GM12891 (cell line): Measurements from ENCODE around the gene SUCO.

Experiments used
- DNase-seq: peaks from one replicate; pipeline ENCODE4 v3.0.0; 2011; ENCODE audit warnings: low spot score; ENCODE audit not compliant: insufficient read length
- FAIRE-seq: peaks from 2 replicates; lab custom pipeline; 2011; peaks lifted over from hg19 to GRCh38; lab: Jason Lieb, UNC
- PAX5 ChIP-seq: IDR thresholded peaks from 2 replicates; pipeline ENCODE4 v1.6.1; 2011; ENCODE audit warnings: low read length, moderate library complexity, mild to moderate bottlenecking; ENCODE audit not compliant: insufficient read depth, severe bottlenecking
- POLR2A ChIP-seq: IDR thresholded peaks from 2 replicates; pipeline ENCODE4 v1.6.1; 2011; ENCODE audit warnings: low read depth, low read length, control low read depth
- POLR2AphosphoS5 ChIP-seq: IDR thresholded peaks from 2 replicates; pipeline ENCODE4 v1.6.1; 2011; ENCODE audit warnings: low read depth, low read length, control low read depth
- POU2F2 ChIP-seq: IDR thresholded peaks from 2 replicates; pipeline ENCODE4 v1.6.1; 2011; ENCODE audit warnings: low read depth, mild to moderate bottlenecking, control low read depth, low read length, moderate library complexity
- SPI1 ChIP-seq: IDR thresholded peaks from 2 replicates; pipeline ENCODE4 v1.6.1; 2011; ENCODE audit warnings: low read depth, low read length, control low read depth
- TAF1 ChIP-seq: IDR thresholded peaks from 2 replicates; pipeline ENCODE4 v1.6.1; 2011; ENCODE audit warnings: low read depth, low read length, control low read depth

The SUCO gene

DNA sequence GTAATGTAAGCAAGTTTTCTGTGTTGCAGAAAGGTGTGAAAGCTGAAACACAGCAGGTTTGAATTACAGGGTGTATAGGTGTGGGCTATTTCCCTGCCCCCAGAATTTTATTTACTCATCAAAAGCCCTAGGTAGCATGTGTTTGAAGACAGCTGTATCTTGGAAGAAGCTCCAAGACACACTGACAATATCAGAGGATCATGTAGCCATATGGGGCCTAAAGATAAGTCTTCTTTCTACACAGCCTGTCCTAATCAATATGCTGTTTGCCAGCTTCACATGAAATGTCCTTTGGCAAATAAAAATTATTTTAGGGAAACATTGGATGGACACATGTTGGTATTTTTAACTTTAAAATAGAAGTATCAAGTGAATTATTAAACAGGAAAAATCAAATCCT is 17.5 kb upstream of the SUCO start:
- TF ChIP-seq POU2F2 (no peak), PAX5 (no peak), POLR2A (no peak), POLR2AphosphoS5 (no peak), TAF1 (no peak), SPI1 (no peak)
- FAIRE-seq (no peak), DNase-seq (no peak)

DNA sequence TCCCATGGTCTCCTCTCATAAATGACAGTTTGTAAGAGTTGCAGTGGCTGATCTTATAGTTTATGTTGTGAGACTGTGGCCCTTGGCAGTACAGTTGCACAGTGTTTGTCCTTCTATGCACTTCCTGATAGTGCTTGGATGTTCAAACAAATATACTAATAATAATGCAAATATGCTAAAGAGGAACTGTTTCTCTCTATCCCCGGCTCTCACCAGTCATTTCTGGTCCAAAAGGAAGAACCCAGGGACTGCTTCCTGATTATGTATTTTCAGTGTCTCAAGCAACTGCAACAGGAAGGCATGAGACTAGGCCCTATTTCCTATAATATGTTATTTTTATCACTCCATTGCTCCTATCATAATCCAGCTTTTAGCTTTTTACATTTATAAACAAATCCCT is 17.0 kb upstream of the SUCO start:
- DNase-seq (no peak), FAIRE-seq (no peak)
- TF ChIP-seq SPI1: peak; percentile 46; the same call in 1 of the 2 replicates
- no peak for TF ChIP-seq POU2F2

DNA sequence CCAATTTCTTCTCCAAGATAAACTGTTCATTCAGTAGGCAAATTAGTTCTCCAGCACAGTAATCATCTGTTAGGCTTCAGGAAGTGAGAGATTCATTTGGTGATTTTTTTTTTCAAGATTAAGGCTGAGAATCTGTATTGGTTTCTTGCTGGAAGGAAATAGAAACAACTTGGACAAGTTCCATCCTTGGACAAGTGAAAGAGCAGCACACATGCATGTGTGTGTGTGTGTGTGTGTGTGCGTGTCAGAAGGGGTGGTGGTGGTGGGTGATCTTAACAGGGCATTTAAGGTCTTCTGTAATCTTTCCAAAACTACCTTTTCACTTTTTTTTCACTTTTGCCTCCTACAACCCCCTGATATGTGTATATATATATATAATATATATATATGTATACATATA is 15.9 kb upstream of the SUCO start:
- FAIRE-seq: no peak
- no peak for DNase-seq
- TF ChIP-seq TAF1: no peak
- TF ChIP-seq POLR2A: no peak
- no peak for TF ChIP-seq POU2F2
- TF ChIP-seq POLR2AphosphoS5: no peak
- TF ChIP-seq SPI1: no peak
- TF ChIP-seq PAX5: no peak

DNA sequence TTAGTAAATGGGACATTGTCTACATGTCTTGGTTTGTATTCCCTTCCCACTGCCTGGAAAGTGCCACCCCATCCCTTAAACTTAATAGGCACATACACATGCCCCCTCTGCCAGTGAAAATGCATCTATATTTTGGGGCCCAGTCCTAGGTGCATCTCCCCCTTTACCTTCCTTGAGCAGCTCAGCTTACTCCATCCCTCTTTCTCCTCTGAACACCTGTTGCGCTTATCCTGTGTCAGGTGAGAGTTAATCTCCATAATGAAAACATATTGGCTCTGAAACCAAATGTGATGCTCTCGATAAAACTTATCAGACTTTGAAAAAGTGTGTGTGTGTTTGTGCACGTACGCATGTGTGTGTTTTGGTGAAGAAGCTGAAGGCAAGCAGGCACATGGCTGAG is 15.4 kb upstream of the SUCO start:
- FAIRE-seq: no peak
- TF ChIP-seq TAF1: no peak
- TF ChIP-seq PAX5: no peak
- TF ChIP-seq POU2F2: no peak
- no peak for TF ChIP-seq SPI1
- TF ChIP-seq POLR2AphosphoS5: no peak
- TF ChIP-seq POLR2A: no peak
- DNase-seq: no peak

DNA sequence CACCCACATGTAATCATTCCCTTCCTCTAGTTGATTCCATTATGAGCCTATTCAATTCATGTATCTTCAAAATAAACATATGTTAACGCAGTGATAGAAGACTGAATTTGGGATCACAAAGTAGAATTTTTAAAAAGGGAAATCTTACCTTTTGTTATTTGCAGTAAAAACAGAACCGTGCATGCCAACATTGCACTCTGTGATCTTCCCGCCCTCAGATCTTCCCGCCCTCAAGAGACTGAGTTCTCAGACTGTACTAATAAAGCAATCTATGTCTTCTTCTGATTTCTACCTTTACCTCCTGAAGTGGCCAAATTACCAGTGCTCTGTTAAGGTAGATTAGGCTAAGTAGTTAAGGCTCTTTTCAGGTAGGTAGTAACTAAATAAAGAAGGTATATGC is 3.6 kb upstream of the SUCO start:
- TF ChIP-seq TAF1 (no peak), POU2F2 (no peak), SPI1 (no peak)
- DNase-seq (no peak), FAIRE-seq (no peak)

DNA sequence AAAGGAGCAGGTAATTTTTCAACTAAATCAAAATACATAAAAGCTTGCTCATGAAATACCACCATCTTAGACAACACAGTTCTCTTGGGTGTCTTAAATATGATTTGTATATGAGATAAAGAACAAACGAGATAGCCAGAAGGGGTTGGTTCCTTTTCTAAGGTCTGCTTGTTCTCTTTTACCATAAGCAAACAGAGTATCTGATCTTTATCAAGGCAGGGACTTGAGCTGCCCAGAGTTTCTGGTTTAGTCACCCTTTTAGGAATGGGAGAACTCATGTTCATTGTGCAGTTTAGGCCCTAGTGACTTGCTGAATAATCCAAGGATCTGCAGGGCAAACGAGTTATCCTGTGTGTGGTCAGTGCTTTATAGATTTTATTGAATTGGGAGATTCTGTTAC is 3.0 kb upstream of the SUCO start:
- TF ChIP-seq TAF1: no peak
- no peak for TF ChIP-seq POU2F2
- TF ChIP-seq POLR2AphosphoS5: no peak
- TF ChIP-seq POLR2A: no peak
- no peak for TF ChIP-seq SPI1
- no peak for TF ChIP-seq PAX5
- no peak for FAIRE-seq
- no peak for DNase-seq

DNA sequence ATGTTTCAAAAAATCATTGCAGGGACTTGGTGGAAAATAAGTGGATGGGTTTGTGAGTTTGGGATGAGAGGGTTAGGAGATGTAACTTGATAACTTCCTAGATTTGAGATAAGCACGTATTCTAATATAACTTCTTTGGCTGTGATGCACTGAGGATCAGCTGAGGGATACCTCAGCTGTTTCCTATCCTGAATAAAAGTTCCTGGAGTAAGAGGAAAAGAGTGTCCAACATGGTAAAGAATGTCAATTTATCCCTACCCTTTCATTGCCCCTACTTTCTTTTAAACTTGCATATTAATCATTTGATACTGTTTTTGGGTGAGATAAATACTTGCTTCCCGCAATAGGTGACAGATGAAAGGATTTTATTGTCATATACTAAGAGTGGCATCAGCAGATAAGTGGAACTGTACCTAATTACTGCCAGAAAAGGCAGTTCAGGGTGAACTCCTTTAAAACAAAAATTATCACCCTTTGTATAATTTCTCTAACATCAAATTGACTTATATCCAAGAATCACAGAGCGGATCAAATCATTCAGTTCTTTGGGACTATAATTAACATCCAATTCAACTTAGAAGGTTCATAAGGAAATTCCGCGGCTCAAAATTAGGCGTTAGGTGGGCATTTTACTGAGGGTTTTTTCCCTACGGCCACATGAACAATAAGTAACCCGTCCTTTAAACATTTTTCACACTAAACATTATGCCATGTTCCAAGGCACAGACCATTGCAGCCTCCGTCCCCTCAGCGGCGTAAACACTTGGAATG is 1.4 kb upstream of the SUCO start:
- DNase-seq (no peak), FAIRE-seq (peak; percentile 58)
- TF ChIP-seq TAF1: no peak
- TF ChIP-seq POLR2A: no peak
- no peak for TF ChIP-seq POU2F2
- no peak for TF ChIP-seq PAX5
- TF ChIP-seq POLR2AphosphoS5: no peak
- TF ChIP-seq SPI1: no peak

DNA sequence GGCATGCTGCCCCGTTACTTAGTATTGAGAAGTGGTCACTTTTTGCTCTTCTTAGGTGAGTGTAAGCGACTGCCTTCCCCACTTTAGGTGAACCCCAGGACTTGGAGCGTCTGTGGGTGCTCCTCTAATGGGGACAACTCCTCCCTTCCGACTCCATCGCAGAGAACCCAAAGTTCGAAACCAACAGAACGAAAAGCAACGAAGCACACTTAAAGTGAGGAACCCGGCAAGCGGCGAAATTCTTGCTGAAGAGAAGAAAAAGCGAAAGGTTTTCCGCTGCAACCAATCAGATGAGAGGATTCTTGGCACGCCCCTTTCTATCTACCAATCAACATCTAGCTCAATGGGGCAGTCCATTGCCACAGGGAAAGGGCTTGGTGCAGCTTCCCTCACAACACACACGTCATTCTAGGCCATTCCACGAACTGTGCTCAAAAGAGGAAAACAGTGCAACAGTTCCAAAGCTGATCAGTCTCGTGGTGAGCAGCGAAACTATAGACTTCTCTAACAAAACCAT is 709 bp upstream of the SUCO start:
- DNase-seq (peak; percentile 46), FAIRE-seq (no peak)
- TF ChIP-seq POLR2AphosphoS5 (peak; percentile 60; the same call in 1 of the 2 replicates), POU2F2 (no peak), TAF1 (no peak; the same call in 1 of the 2 replicates), PAX5 (no peak), POLR2A (peak; percentile 84), SPI1 (peak; percentile 32; the same call in 1 of the 2 replicates)

DNA sequence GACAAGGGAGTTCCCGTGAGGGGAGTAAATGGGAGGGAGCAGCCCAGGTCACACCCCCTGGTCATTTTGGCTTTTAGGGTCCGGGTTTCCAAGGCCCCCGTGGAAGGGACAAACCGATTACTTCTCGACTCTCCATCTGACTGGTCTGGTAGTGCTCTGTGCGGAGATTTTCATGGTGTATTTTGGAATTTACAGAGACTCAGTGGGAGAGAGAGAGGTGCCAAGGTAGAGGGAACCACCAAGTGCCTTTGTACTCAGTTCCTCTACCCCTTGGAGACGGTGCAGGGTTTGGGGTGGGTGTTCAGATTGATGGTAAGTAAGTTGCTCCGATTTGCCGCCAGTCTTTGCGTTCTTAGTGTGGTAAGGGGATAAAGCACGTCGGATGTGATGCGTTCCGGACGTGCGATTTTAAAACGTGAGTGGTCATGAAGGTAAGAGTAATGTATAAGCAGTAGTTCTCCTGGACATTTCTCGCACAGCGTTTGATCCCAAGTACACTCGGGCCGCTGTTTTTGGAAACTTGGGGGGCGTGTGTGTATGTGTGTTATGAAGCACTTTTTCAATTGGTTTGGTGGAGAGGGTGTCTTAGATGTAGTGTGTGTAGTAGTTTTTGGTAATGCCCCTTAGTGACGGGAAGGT is 682 bp downstream of the SUCO start:
- no peak for DNase-seq

DNA sequence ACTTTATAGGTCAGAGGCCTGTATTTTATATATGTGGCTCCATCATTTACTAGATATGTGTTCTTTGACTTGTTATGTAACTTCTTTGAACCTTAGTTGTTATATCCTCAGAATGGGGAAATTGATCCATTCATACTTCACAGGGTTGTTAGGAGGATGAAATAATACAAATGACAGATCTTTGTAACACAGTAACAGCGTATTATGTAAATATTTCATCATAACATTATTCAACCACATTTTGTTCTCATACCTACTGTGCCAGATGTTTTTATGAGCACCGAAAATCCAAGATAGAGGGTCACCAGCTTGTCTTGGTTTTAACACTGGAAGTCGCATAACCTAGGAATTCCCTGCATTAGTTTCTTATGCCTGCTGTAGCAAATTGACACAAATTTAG is 3.3 kb downstream of the SUCO start:
- FAIRE-seq: no peak
- no peak for TF ChIP-seq POLR2A
- no peak for TF ChIP-seq PAX5
- TF ChIP-seq POLR2AphosphoS5: no peak
- DNase-seq: no peak

More for the DNA sequence above, 682 bp downstream of the SUCO start:
- peak; percentile 75 for FAIRE-seq
- TF ChIP-seq POLR2AphosphoS5 (no peak), SPI1 (peak; percentile 56), PAX5 (no peak)
